Ovary (tissue), 3 donors: ENCODE results near the gene NKX6-2.

ENCODE experiments used
- EP300 ChIP-seq: sonication (generic); formaldehyde crosslinking; IDR thresholded peaks from one replicate; pipeline ENCODE4 v1.6.1; 2017; ENCODE audit warnings: antibody characterized with exemption
- POLR2A ChIP-seq: fragments of 450-650 bp; IDR thresholded peaks from one replicate; pipeline ENCODE4 v1.6.1; 2017; ENCODE audit warnings: antibody characterized with exemption, mild to moderate bottlenecking, moderate library complexity
- TF ChIP-seq, protein P1 (sequence below), 3 donors: fragments of 450-650 bp in 2 of 3; fragments of 200-600 bp in 1 of 3; IDR thresholded peaks; one replicate each; pipeline versions ENCODE4 v1.5.1 to v1.8.0; 2016 to 2022; ENCODE audit warnings: antibody characterized with exemption in 3 of 3, mild to moderate bottlenecking in 1 of 3
- donor health status: DM: no; HTN: no; CAD: no.

DNA sequence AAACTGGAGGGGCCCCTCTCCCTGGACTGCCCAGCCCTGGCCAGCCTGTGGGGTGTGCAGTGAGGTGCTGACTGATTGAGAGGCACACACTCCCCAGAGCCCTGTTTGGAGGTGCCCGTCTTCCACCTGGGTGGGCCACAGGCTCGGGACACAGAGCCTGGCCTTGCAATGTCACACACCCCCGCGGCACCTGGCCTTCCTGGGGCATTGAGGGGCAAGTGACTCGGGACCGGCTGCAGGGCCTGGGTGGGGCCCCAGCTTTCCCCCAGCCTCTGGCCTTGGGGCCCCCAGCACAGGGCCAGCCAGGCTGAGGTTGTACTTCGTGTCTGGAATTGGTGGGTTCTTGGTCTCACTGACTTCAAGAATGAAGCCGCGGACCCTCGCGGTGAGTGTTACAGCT is 13.9 kb upstream of the NKX6-2 start:
- TF ChIP-seq, protein P1, sequence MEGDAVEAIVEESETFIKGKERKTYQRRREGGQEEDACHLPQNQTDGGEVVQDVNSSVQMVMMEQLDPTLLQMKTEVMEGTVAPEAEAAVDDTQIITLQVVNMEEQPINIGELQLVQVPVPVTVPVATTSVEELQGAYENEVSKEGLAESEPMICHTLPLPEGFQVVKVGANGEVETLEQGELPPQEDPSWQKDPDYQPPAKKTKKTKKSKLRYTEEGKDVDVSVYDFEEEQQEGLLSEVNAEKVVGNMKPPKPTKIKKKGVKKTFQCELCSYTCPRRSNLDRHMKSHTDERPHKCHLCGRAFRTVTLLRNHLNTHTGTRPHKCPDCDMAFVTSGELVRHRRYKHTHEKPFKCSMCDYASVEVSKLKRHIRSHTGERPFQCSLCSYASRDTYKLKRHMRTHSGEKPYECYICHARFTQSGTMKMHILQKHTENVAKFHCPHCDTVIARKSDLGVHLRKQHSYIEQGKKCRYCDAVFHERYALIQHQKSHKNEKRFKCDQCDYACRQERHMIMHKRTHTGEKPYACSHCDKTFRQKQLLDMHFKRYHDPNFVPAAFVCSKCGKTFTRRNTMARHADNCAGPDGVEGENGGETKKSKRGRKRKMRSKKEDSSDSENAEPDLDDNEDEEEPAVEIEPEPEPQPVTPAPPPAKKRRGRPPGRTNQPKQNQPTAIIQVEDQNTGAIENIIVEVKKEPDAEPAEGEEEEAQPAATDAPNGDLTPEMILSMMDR (IDR thresholded peaks at IDR 0.05): no peak
- TF ChIP-seq POLR2A: no peak
- no peak for TF ChIP-seq EP300
